Astrocyte of the spinal cord (primary cell): Measurements from ENCODE around the gene BRIP1.
"Not testable (repeated sequence)": the region's sequence is repeated elsewhere in the genome, so short reads cannot be mapped to it uniquely, and the experiment has no call there.

Experiments
- DNase-seq: peaks from one replicate; pipeline ENCODE4 v3.0.0; 2011; ENCODE audit warnings: low read depth, low spot score
- H3K4me3 ChIP-seq: 2 replicates; pipeline ENCODE4 v1.5.1; 2011; ENCODE audit warnings: low read depth, mild to moderate bottlenecking, low read length, moderate library complexity
- in situ Hi-C: cut with HindIII; loops from 2 replicates; pipeline ENCODE4 v1.10.0; 2017; ENCODE audit warnings: low sequenced_read_pairs
- TF ChIP-seq, protein P1 (sequence below): IDR thresholded peaks from 2 replicates; pipeline ENCODE4 v1.5.1; 2012; ENCODE audit warnings: low read depth, mild to moderate bottlenecking, low read length, inconsistent platforms

The BRIP1 gene

DNA sequence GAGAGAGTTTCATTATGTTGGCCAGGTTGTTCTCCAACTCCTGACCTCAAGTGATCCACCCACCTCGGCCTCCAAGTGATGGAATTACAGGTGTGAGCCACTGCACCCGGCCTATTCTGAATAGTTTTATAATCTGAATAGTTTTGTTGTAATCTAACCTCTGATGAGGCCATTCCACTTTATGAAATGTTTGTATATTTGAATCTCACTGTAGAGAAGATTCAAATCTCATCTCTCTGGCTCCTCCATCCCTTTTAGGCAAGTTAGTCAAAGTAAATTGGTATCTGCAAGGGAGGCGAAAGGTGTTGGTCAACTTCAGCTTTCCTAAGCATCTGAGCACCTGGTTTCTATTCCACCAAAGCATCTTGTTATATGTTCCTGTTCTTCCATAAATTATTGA is 131.2 kb downstream of the BRIP1 start:
- no peak for DNase-seq
- H3K4me3 ChIP-seq: no peak overlapping the region
- TF ChIP-seq, protein P1, sequence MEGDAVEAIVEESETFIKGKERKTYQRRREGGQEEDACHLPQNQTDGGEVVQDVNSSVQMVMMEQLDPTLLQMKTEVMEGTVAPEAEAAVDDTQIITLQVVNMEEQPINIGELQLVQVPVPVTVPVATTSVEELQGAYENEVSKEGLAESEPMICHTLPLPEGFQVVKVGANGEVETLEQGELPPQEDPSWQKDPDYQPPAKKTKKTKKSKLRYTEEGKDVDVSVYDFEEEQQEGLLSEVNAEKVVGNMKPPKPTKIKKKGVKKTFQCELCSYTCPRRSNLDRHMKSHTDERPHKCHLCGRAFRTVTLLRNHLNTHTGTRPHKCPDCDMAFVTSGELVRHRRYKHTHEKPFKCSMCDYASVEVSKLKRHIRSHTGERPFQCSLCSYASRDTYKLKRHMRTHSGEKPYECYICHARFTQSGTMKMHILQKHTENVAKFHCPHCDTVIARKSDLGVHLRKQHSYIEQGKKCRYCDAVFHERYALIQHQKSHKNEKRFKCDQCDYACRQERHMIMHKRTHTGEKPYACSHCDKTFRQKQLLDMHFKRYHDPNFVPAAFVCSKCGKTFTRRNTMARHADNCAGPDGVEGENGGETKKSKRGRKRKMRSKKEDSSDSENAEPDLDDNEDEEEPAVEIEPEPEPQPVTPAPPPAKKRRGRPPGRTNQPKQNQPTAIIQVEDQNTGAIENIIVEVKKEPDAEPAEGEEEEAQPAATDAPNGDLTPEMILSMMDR: no peak
- in situ Hi-C loops: no loop called here

GRCh38 chr17:61731330-61731729 is 132.0 kb downstream of the BRIP1 start:
- H3K4me3 ChIP-seq: no peak overlapping the region
- TF ChIP-seq, protein P1: no peak
- in situ Hi-C loops: no loop called here
- DNase-seq: no peak

DNA sequence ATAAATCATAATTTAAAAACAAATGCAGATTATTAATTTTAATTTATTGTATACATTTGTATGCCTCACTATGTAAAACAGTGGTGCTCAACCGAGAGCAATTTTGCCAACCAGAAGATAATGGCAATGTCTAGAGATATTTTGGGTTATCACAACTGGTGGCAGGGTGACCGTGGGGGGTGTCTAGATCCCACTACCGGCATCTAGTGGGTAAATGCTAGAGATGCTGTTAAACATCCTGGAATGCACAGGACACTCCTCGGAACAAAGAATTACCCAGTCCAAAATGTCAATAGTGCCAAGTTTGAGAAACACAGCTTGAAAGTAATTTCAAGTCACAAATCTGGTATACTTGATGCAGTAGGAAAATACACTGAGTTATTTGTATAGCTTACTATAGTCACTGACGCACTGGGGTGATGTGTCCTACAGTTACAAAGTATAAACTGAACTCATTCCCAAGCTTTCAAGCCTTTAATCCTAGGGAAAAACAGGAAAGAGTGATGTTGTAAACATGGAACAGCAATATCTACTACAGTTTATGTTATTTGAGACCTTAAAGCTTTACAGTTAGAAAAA is 133.5 kb downstream of the BRIP1 start:
- TF ChIP-seq, protein P1: no peak
- no peak for DNase-seq
- H3K4me3 ChIP-seq: no peak overlapping the region
- in situ Hi-C loops: no loop called here

GRCh38 chr17:61728297-61728836 is 135.0 kb downstream of the BRIP1 start:
- in situ Hi-C loops: no loop called here
- TF ChIP-seq, protein P1: no peak

GRCh38 chr17:61727798-61728197 is 135.5 kb downstream of the BRIP1 start:
- H3K4me3 ChIP-seq, DNase-seq, in situ Hi-C loops: not testable (repeated sequence)

More at GRCh38 chr17:61728297-61728836, 135.0 kb downstream of the BRIP1 start:
- no peak overlapping the region for H3K4me3 ChIP-seq
- no peak for DNase-seq

- TF ChIP-seq, protein P1: no peak
- no peak overlapping the region for H3K4me3 ChIP-seq
- no peak for DNase-seq
- in situ Hi-C loops: no loop called here
These were observed 136.4 kb downstream of the BRIP1 start for GRCh38 chr17:61726977-61727376.

DNA sequence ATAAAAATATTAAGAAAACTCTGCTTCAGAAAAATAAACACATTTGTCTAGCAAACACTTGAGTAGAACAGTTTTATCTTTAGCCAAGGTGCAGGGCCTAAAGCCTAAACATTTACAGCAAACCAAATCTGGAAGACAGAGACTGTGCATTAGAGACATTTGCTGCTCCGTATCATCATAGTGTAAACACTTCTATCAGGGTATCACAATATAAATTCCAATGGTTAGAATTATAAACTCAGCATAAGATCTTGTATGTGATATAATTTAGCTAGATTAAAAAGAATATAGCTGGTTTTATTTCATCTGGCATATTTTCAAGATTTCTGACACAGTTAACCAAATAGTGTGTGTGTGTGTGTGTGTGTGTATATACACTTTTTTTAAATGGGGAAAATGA is 138.6 kb downstream of the BRIP1 start:
- TF ChIP-seq, protein P1: no peak
- in situ Hi-C loops: no loop called here
- no peak overlapping the region for H3K4me3 ChIP-seq
- no peak for DNase-seq
